Mesothelial cell of epicardium (in vitro differentiated cells): ENCODE measurements around the gene DHX16. TPM values are rescaled to one million over a fixed set of nuclear protein-coding genes. Genes with fewer than 3 reads are reported as not detected.

ENCODE experiments used
- DNase-seq, 2 experiments: peaks; one replicate each; pipeline ENCODE4 v3.0.0; 2021; ENCODE audit warnings: low spot score in 2 of 2; ENCODE audit not compliant: unreplicated experiment in 2 of 2
- H3K27ac Mint-ChIP-seq: 2 replicates; pipeline ENCODE4 v1.8.0; 2021; ENCODE audit warnings: mixed read lengths
- H3K27me3 Mint-ChIP-seq: 2 replicates; pipeline ENCODE4 v1.8.0; 2021; ENCODE audit warnings: low read depth, mixed read lengths
- H3K36me3 Mint-ChIP-seq: 2 replicates; pipeline ENCODE4 v1.8.0; 2021; ENCODE audit warnings: mixed read lengths
- H3K4me1 Mint-ChIP-seq: 2 replicates; pipeline ENCODE4 v1.8.0; 2021; ENCODE audit warnings: mixed read lengths
- H3K4me3 Mint-ChIP-seq: 2 replicates; pipeline ENCODE4 v1.8.0; 2021; ENCODE audit warnings: mild to moderate bottlenecking, moderate library complexity, mixed read lengths
- H3K9me3 Mint-ChIP-seq: 2 replicates; pipeline ENCODE4 v1.8.0; 2021; ENCODE audit warnings: mixed read lengths
- total RNA-seq: library from RNA; stranded (reverse); gene quantifications from 3 replicates; pipeline ENCODE4 v1.2.1, GENCODE V29; 2021
- TF ChIP-seq, protein P1 (sequence below): fragments of 200-600 bp; sonication (generic); IDR thresholded peaks from one replicate; pipeline ENCODE4 v1.5.0; 2021; ENCODE audit warnings: antibody characterized with exemption; ENCODE audit not compliant: unreplicated experiment

DHX16 gene
- total RNA-seq, 1 donor from 2014 or later: 25.2 TPM

DNA sequence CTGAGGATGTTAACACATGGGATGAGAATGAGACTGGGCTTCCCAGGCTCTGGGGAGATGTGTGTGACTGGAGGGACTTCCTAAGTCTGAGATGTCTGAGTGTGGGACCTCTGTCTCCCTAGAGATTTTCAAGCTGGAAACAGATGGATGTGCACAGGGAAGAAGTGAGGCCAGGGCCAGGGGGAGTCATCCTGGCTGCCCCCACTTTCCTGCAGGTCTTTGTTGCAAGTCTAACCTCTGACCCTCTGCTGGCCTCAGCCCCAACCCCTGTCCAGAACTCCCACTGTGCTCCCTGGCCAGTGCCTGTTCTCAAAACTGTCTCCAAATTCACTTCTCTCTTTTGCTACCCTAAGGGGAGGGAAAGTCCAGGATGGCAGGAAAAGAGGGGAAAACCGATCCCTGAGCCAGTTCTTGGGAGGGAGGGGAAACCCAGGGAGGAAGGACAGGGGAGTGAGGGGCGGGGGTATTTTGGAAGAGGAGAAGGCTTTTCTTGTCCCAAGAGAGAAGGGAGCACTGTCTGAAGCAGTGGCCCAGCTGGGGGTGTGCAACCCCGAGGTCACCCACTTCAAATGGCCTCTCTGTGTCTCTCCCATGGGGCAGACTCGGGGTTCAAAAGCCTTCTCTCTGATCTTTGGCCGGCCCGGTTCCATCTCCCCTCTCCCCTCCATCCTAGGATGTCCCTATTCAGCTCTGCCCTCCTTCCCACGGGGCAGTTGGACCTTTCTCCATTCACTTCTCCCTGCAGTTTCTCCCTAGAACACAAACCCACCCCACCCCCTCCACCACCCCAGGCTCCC, 10.6 kb upstream of the DHX16 start:
- Mint-ChIP-seq H3K4me3 (peak overlapping the region; percentile 67), H3K9me3 (no peaks in the 10 kb centered on the region), H3K27me3 (no peaks in the 10 kb centered on the region), H3K36me3 (peaks cover 2% of the 10 kb centered on the region), H3K4me1 (peaks cover 69% of the 10 kb centered on the region), H3K27ac (peak overlapping the region; percentile 90)
- TF ChIP-seq, protein P1, sequence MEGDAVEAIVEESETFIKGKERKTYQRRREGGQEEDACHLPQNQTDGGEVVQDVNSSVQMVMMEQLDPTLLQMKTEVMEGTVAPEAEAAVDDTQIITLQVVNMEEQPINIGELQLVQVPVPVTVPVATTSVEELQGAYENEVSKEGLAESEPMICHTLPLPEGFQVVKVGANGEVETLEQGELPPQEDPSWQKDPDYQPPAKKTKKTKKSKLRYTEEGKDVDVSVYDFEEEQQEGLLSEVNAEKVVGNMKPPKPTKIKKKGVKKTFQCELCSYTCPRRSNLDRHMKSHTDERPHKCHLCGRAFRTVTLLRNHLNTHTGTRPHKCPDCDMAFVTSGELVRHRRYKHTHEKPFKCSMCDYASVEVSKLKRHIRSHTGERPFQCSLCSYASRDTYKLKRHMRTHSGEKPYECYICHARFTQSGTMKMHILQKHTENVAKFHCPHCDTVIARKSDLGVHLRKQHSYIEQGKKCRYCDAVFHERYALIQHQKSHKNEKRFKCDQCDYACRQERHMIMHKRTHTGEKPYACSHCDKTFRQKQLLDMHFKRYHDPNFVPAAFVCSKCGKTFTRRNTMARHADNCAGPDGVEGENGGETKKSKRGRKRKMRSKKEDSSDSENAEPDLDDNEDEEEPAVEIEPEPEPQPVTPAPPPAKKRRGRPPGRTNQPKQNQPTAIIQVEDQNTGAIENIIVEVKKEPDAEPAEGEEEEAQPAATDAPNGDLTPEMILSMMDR: no peak
- DNase-seq: no peak

DNA sequence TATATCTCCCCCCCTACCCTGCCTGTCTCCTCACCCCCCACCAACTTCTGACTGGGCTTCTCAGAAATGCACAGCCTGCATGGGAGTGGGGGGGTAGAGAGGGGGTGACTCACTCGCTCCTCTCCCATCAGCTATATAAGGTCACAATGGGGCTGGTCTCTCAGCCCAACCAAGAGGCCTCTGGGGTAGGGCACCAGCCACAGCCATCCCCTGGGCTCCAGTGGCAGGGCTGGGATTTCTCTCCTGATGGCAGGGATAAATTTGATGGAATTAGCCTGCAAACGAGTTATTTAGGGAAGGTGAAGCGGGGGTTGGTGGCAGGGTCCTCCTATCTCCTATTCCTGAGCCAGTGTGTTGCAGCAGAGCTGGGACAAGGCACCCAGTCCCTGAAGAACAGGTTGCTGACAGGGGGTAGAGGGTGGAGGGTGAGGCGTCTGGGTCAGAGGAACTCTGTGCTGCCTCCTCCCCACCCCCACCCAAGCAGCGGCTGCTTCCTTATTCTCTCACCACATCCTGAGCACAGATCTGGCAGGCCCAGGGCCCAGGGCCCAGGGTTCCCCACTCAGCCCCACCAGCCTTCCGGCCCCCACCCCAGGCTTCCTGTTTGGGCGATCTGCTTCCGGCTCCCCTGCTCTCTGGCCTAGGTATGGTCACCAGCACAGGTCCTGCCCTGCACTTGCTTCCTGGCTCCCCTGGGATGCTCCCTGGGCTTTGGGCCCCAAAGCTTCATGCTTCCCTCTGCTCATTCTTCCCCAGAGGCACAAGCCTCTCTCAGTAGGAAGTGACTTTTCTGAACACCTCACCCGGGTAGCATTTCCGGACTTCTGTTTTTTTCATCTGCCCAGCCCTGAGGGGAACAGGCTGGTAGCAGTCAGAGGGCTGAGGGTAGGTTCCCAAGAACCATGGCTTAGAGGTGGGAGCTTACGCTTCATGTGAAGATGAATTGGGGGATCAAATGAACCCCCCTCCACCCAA, 9.6 kb upstream of the DHX16 start:
- no peaks in the 10 kb centered on the region for H3K27me3 Mint-ChIP-seq
- H3K36me3 Mint-ChIP-seq: peaks cover 2% of the 10 kb centered on the region
- H3K4me3 Mint-ChIP-seq: peak overlapping the region; percentile 67
- TF ChIP-seq, protein P1: no peak
- H3K4me1 Mint-ChIP-seq: peaks cover 59% of the 10 kb centered on the region
- H3K9me3 Mint-ChIP-seq: no peaks in the 10 kb centered on the region
- H3K27ac Mint-ChIP-seq: peak overlapping the region; percentile 90
- no peak for DNase-seq

DNA sequence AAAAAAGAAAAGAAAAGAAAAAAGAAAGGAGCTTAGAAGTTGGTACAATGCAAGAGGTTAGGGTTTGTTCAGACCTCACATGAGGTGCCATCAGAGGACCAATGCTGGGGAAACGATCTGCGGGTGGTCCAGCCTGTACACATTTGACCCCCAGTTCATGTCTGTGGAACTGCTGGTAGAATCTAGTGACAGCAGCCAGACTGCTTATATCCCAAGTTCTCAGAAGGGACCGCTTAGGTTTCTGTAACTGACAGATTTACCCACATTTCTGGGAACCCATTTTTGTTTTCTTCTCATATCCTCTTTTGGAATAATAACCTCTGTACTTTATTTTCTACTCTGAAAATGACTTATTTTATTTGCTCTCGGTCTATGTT, 8.9 kb upstream of the DHX16 start:
- peak overlapping the region; percentile 67 for H3K4me3 Mint-ChIP-seq
- no peaks in the 10 kb centered on the region for H3K9me3 Mint-ChIP-seq
- H3K27me3 Mint-ChIP-seq: no peaks in the 10 kb centered on the region
- H3K27ac Mint-ChIP-seq: peak overlapping the region; percentile 79
- TF ChIP-seq, protein P1: no peak
- H3K36me3 Mint-ChIP-seq: peaks cover 3% of the 10 kb centered on the region
- no peak for DNase-seq
- H3K4me1 Mint-ChIP-seq: peaks cover 59% of the 10 kb centered on the region

DNA sequence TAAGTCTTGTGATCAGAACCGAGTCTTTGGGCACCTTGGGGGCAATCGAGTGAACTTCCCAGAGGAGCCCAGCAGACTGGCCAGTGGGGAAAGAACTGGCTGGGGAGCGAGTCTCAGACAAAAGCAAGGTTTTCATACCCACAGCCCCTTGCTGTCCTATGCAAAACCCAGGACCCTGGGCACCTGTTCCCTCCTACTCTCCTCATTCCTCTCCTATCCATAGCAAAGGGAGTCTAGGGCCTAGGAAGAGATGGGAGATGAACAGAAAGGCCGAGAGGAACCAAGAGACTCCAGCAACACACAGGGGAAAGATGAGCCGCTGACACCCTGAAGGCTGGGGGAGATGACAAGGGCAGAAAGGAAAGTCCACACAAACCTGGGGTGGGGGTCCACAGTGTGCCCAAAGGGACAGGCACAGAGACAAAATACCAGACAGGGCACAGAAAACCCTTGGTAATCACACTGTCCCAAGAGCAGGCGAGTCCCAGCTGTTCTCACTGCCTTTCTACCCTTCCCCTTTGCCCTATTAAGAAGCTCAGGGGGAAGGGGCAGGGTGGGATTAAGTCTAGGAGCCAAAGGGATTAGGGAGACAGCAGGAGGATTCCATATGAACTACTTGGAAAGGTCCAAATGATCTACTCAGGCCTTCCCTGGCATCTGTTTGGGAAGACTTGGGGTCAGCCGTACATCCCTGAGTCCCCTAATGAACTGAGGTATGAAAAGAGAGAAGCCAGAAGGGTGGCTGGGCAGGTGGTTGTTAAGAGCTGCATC, 7.1 kb upstream of the DHX16 start:
- Mint-ChIP-seq H3K36me3 (peaks cover 12% of the 10 kb centered on the region), H3K4me1 (peaks cover 45% of the 10 kb centered on the region), H3K27ac (no peak overlapping the region), H3K4me3 (no peak overlapping the region), H3K27me3 (no peaks in the 10 kb centered on the region), H3K9me3 (no peaks in the 10 kb centered on the region)
- no peak for DNase-seq
- TF ChIP-seq, protein P1: no peak

DNA sequence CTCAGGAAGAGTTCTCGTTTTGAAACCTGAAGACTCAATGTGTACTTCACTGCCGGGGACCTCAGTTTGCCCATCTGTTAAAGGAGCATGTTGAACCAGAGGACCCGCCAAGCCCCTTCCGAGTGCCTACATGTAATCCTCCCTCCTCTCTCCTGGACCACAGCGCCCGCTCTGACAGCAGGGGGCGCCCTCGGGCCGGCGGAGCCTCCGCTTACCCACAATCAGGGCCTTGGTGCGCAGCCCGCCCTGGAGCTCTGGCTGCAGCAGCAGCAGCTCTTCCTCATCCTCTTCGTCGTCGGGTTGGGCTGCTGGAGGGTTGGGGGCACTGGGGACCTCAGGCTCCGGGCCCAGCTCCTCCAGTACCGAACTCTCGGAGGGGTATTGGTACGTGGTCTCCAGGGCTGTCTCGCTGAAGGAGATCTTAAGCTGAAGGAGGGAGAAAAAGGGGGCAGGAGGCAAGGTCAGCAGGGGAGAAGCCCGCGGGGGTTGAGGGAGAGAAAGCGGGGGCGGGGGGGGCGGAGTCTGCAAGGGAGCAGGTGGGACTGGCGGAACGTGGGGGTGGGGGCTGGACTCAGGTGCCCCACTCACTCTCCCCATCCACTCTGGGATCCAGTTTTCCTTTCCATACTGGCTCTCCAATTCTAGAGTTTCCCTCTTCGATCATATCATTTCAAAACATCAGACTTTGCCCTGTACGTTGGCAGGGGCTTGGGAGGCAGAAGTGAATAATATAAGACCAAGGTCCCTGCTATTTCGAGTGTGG, 6.3 kb upstream of the DHX16 start:
- no peak overlapping the region for H3K4me3 Mint-ChIP-seq
- TF ChIP-seq, protein P1: peak; percentile 90
- H3K4me1 Mint-ChIP-seq: peaks cover 40% of the 10 kb centered on the region

More for the DNA sequence above, 6.3 kb upstream of the DHX16 start:
- H3K27me3 Mint-ChIP-seq: no peaks in the 10 kb centered on the region
- H3K9me3 Mint-ChIP-seq: no peaks in the 10 kb centered on the region
- peak; percentile 80 to 94 for DNase-seq
- no peak overlapping the region for H3K27ac Mint-ChIP-seq
- H3K36me3 Mint-ChIP-seq: peaks cover 12% of the 10 kb centered on the region
